SHP77 (cell line): ENCODE results near the gene RNU6-8.

ENCODE experiments used
- DNase-seq, 2 experiments: peaks; one replicate each; lab custom pipeline; 2025; lab: John Stamatoyannopoulos, UW

RNU6-8 gene

DNA sequence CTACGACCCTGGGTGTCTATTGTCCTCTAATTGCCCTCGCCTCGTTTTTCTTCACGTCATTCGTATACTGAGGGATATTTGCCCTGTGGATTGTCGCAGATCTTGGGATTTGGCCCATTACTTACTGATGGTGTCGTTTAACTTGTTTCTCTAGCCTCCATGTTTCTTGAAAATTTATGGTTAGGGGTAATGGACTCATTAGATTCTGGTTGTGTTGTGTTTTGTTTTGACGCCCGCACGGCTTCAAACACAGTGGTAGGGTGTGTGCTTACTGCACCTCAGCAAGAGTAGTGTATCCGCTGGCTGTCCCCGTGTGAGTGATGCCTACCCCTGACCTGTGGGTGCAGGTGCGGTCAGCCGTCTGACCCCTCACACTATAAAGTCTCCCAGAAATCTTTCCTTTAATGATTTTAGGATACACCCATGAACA, 874 bp upstream of the RNU6-8 start:
- peak; percentile 52 to 62 for DNase-seq

DNA sequence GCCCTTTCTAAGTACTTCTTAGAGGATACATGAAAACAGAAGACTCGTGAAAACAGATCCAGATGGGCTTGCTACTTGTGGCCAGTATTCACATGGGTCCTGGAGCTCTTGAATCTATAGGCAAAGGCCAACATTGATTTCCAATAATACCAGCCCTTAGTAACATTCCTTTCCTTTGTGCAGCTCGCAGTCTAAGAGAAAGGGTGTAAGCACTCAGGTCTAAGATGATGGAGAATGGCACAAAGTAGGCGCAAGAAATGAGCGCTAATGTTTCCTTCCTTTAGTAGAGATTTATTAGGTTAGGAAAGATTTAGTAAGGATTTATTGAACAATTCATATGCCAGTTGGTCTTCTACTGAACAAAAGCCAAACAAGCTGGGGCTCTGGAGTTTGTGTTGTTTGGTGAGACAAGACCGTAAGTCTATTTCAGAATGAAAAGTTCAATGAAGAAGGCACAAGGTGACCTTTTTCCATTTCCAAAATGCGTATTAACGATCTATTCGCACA, 525 bp downstream of the RNU6-8 start:
- peak; percentile 68 to 69 for DNase-seq

GRCh38 chr14:32201816-32202490, 1.1 kb downstream of the RNU6-8 start, which contains the start of gene RNU6-7:
TSS of gene RNU6-7 (plus strand) at chr14:32202045.
- peak; percentile 72 to 79 for DNase-seq

- peak; percentile 96 to 99 for DNase-seq
Observed at GRCh38 chr14:32201193-32201815, 1.8 kb downstream of the RNU6-8 start.

- DNase-seq = peak in 1 of 2 experiments; percentile 30
Observed at GRCh38 chr14:32200368-32201192, 2.5 kb downstream of the RNU6-8 start.

- no peak for DNase-seq
Observed at GRCh38 chr14:32197919-32198318, 5.2 kb downstream of the RNU6-8 start.

DNA sequence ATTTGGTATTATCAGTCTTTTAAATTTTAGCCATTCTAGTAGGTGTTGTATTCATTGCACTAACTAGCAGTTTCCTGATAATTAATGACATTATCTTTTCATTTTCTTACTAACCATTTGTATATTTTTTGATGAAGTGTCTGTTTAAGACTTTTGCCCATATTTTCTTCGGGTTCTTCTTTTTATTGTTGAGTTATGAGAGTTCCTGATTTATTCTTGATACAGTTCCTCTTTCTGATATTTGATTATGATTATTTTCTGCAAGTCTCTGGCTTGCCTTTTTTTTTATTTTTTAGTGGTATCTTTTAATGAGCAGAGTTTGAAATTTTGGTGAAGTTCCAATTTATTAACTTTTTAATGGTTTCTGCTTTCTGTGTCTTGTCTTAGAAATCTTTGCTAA, 7.4 kb downstream of the RNU6-8 start:
- DNase-seq = no peak

GRCh38 chr14:32193532-32193931, 9.5 kb downstream of the RNU6-8 start:
- DNase-seq = no peak

DNA sequence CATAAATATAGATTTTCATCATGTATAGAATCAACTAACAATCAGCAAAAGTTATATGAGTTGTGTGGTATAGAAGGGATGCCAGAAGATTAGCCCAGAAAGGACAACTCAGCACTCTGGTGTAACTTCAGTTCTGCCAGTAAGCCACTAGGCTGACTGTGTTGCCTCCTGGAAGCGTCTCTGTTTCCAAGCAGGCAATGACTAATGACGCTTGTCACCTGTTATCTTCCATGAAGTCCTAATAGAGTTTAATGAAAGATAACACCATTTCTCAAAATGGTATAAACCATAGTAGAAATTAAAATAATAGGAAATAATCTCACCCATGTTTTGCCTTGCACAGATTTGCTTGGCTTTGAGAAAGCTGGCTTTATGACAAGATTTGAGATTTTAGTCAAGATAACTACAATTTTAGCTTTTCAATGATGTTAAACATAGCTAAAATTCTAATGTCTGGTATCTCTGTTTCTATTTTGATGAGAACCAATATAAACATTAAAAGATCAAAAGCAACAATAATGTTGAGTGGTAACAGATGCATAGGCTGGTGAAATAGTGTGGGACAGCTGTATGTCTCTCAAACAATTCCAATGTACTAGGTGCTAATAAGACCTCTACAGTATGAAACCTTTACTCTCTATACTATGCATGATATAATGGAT, 10.2 kb downstream of the RNU6-8 start:
- DNase-seq = no peak

GRCh38 chr14:32190673-32191072, 12.4 kb downstream of the RNU6-8 start:
- no peak for DNase-seq

DNA sequence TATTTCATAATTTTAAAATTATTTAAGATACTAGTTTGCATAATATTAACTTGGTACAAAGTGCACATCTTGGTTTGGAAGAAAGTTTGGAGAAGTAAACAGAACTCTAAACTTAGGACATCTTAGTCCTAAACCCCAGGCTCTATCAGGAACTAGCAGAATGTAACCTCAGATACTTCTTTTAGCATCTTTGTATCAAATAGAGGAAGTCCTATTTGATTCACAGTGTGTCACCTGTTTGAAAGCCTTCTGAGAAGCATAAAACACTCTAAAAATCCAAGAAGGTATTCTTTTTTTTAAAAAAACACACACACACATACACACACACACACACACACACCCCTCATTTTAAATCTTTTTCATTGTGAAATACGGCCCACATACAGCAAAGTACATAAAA, 13.3 kb downstream of the RNU6-8 start:
- DNase-seq = no peak

- no peak for DNase-seq
Observed at GRCh38 chr14:32186248-32186647, 16.8 kb downstream of the RNU6-8 start.

DNA sequence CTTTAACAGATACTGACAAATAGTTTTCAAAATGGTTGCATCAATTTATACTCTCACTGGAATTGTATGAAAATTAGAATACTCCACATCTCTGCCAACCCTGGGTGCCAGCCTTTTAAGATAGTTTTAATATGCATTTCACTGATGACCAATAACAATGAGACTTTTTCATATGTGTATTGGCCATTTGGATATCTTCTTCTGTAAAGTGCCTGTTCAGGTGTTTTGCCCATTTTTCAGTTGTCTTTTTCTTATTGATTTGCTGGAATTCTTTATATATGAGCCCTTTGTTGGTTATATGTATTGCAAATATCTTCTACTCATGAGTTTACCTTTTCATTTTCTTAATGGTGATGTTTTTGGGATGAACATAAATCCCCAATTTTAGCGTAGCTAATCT, 18.0 kb downstream of the RNU6-8 start:
- DNase-seq = no peak

- DNase-seq = no peak
Observed at GRCh38 chr14:32183151-32184058, 19.7 kb downstream of the RNU6-8 start.

DNA sequence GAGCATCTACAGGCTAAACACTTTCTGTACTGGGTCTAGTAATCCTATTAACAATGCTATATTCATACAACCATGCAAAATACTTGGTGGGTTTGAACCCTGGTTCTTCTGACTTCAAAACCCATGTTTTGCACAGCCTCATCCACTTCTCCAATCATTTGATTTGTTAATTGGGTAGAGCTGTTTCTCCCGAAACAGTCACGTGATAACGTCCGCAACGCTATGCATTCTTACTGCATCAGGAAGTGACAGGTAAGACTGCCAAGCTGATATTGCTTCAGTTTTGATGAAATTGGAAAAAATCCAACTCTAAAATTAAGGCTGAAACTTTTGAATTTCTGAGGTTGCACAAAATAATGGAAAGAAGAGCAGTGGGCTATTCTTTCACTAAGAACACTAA, 31.6 kb downstream of the RNU6-8 start:
- no peak for DNase-seq

- DNase-seq = no peak
Observed at GRCh38 chr14:32169191-32169590, 33.9 kb downstream of the RNU6-8 start.

GRCh38 chr14:32167907-32168306, 35.2 kb downstream of the RNU6-8 start:
- no peak for DNase-seq

GRCh38 chr14:32166924-32167323, 36.1 kb downstream of the RNU6-8 start:
- no peak for DNase-seq

GRCh38 chr14:32166029-32166428, 37.0 kb downstream of the RNU6-8 start:
- DNase-seq = no peak
